ENCODE results near the gene KCNIP3.

DNA sequence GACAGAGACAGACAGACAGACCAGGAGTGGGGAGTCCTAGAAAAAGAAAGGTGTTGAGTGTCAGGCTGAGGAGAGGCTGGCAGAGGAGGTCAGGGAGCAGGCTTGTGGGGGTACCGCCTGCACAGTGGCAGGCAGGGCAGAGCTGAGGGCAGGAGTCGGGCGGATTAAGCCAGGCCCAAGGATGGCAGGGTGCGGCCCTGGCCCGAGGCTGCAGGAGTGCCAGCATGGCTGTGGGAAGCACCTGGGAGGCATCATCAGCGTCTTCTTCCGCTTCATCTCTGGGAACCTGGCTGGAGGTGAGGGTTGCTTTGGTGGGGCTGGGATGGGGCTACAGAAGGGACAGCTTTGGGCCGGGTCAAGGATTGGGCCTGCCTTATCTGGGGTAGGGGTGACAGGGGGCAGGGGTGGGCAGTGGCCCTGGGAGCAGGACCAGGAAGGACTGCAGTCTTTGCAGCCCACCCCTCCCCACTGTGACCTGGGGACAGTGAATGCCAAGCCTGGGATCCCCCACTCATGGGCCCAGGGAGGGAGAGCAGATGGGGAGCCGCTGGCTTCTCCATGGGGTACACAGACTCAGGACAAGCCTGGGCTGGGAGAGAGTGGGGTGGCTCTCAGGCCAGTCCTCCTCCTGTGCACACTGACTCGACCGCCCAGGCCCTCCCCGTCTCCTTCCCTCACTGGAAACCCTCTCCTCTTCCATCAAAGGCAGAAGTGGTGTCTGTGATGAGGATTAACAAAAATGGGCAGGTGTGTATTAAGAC is 20.7 kb downstream of the KCNIP3 start:
- no peak for TF ChIP-seq CTCF (IDR thresholded peaks at IDR 0.05; ENCODE audit: low read depth, low read length, missing input control)
- TF ChIP-seq GABPA (IDR thresholded peaks at IDR 0.05 in 1 of 2, conservative IDR thresholded peaks at IDR 0.05 in 1 of 2): no peak
- TF ChIP-seq, protein P1, sequence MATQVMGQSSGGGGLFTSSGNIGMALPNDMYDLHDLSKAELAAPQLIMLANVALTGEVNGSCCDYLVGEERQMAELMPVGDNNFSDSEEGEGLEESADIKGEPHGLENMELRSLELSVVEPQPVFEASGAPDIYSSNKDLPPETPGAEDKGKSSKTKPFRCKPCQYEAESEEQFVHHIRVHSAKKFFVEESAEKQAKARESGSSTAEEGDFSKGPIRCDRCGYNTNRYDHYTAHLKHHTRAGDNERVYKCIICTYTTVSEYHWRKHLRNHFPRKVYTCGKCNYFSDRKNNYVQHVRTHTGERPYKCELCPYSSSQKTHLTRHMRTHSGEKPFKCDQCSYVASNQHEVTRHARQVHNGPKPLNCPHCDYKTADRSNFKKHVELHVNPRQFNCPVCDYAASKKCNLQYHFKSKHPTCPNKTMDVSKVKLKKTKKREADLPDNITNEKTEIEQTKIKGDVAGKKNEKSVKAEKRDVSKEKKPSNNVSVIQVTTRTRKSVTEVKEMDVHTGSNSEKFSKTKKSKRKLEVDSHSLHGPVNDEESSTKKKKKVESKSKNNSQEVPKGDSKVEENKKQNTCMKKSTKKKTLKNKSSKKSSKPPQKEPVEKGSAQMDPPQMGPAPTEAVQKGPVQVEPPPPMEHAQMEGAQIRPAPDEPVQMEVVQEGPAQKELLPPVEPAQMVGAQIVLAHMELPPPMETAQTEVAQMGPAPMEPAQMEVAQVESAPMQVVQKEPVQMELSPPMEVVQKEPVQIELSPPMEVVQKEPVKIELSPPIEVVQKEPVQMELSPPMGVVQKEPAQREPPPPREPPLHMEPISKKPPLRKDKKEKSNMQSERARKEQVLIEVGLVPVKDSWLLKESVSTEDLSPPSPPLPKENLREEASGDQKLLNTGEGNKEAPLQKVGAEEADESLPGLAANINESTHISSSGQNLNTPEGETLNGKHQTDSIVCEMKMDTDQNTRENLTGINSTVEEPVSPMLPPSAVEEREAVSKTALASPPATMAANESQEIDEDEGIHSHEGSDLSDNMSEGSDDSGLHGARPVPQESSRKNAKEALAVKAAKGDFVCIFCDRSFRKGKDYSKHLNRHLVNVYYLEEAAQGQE (IDR thresholded peaks at IDR 0.05): no peak
- no peak for TF ChIP-seq RAD21 (IDR thresholded peaks at IDR 0.05)
- TF ChIP-seq, protein P2, sequence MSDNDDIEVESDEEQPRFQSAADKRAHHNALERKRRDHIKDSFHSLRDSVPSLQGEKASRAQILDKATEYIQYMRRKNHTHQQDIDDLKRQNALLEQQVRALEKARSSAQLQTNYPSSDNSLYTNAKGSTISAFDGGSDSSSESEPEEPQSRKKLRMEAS (IDR thresholded peaks at IDR 0.05): no peak

Measured in liver (tissue), 3 donors.